HUES48 (cell line): Measurements from ENCODE around the gene ALDH1L1.

Source experiments
- H3K27ac ChIP-seq: one replicate; pipeline ENCODE4 v1.7.0; 2013; ENCODE audit warnings: low read depth, low read length, inconsistent platforms
- H3K27me3 ChIP-seq: 2 replicates; pipeline ENCODE4 v1.6.1; 2013; ENCODE audit warnings: mild to moderate bottlenecking, low read length; ENCODE audit not compliant: control insufficient read depth, insufficient read depth
- H3K36me3 ChIP-seq: 2 replicates; pipeline ENCODE4 v1.6.1; 2013; ENCODE audit warnings: low read length; ENCODE audit not compliant: control insufficient read depth, insufficient read depth
- H3K4me1 ChIP-seq: 2 replicates; pipeline ENCODE4 v1.6.1; 2013; ENCODE audit warnings: mild to moderate bottlenecking, low read length; ENCODE audit not compliant: control insufficient read depth, insufficient read depth
- H3K4me3 ChIP-seq: 2 replicates; pipeline ENCODE4 v1.5.1; 2013; ENCODE audit warnings: mild to moderate bottlenecking, low read depth, low read length
- H3K9ac ChIP-seq: 2 replicates; pipeline ENCODE4 v1.6.1; 2013; ENCODE audit warnings: mild to moderate bottlenecking, low read depth, low read length, moderate library complexity
- H3K9me3 ChIP-seq: 2 replicates; pipeline ENCODE4 v1.6.1; 2013; ENCODE audit warnings: low read length; ENCODE audit not compliant: control insufficient read depth, insufficient read depth

Gene ALDH1L1

DNA sequence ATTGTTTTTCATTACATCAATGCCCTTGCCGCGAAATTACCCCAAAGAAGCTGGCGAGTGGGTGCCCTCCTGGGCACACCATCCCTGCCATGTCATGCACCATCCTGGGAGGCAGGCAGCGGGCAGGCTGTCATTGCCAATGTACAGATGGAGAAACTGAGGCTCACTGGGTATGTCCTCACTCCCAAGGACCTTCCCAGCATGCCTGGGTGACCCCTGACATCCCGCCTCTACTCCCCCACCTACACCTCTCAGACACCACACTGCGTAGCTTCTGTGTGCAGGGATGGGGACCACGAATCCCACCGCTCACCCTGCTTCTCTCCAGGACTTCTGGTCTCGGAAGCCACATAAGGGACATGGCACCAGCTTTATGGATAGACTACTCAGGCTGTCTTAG is 55.5 kb downstream of the ALDH1L1 start:
- H3K9ac ChIP-seq, result no peak overlapping the region
- H3K4me3 ChIP-seq, result no peak overlapping the region
- peaks cover 11% of the 10 kb centered on the region for H3K4me1 ChIP-seq
- no peak overlapping the region for H3K27ac ChIP-seq
- H3K9me3 ChIP-seq, result no peaks in the 10 kb centered on the region
- no peaks in the 10 kb centered on the region for H3K36me3 ChIP-seq
- H3K27me3 ChIP-seq, result no peaks in the 10 kb centered on the region

DNA sequence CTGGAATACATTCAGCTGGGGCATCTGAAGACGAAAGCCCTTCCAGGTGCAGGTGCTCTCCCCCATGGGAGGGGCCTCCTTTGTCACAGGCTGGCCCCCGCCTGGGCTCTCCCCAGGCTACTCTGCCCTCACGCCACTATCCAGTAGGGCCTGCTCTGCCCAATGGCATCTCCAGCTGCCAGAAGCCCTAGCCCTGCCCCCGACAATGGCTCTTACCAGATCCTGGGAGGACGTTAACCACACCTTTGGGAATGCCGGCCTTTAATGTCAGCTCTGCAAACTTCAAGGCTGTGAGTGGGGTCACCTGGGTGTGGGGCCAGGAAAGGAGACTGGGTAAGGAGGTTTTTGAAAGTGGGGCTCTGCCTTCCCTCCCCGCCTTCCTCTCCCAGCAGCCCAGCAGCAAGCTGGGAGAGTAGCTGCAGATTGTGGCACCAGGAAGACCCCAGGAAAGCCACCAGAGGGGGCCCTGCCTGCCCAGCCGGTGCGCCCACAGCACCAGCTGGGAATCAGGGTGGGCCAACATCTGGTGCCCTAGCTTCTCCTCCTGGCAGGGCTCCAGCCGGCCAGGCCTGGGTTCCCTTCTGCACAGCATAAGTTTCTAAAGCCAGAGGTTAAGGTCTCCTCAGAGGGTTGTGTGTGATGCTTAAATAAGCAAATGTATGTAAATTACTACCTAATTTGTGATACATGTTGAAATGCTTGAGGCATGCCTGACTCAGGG is 56.1 kb downstream of the ALDH1L1 start:
- no peak overlapping the region for H3K27ac ChIP-seq
- H3K9ac ChIP-seq, result no peak overlapping the region
- no peak overlapping the region; the same call in 1 of the 2 replicates for H3K4me3 ChIP-seq
- H3K4me1 ChIP-seq, result peaks cover 11% of the 10 kb centered on the region
- no peaks in the 10 kb centered on the region for H3K9me3 ChIP-seq
- H3K36me3 ChIP-seq, result no peaks in the 10 kb centered on the region
- H3K27me3 ChIP-seq, result no peaks in the 10 kb centered on the region

DNA sequence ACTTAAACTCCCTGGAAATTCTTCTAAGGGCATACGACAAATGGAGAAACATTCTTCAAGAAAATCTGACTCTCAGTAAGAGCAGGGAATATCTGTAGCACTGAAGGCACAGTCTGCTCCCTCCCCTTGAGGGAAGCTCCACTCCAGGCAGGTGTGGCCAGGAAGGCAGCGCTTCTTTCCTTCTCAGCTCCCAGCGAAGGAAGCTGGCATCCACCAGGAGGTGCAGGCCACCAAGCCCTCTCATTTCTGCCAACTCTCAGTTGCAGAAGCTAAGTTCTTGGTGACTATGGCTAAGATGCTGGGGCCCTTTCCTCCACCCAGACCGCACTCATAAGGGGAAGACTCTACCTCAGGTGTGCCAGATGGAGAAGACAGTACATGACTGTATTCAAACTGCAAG is 58.8 kb downstream of the ALDH1L1 start:
- Histone ChIP-seq H3K36me3 (no peaks in the 10 kb centered on the region), H3K4me1 (peaks cover 11% of the 10 kb centered on the region), H3K9ac (no peak overlapping the region), H3K27me3 (no peaks in the 10 kb centered on the region), H3K9me3 (no peaks in the 10 kb centered on the region), H3K27ac (no peak overlapping the region), H3K4me3 (no peak overlapping the region)

DNA sequence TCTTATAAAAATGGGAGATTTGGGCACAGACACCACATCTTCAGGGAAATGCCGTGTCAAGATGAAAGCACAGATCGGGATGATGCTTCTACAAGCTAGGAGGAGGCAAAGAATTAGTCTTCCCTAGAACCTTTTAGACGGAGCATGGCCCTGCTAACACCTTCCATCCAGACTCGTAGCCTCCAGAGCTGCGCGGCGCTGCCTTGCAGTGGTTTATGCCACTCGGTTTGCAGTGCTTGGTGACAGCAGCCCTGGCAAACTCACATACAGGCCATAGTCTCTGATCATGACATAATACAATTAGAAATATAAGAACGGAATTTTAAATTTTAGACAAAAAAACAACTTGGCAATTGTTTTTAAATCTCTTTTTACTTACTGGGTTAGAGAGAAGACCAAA is 59.3 kb downstream of the ALDH1L1 start:
- H3K36me3 ChIP-seq, result no peaks in the 10 kb centered on the region
- no peak overlapping the region for H3K9ac ChIP-seq
- no peak overlapping the region for H3K27ac ChIP-seq
- H3K4me1 ChIP-seq, result peaks cover 11% of the 10 kb centered on the region
- H3K27me3 ChIP-seq, result no peaks in the 10 kb centered on the region
- H3K4me3 ChIP-seq, result no peak overlapping the region
- H3K9me3 ChIP-seq, result no peaks in the 10 kb centered on the region

DNA sequence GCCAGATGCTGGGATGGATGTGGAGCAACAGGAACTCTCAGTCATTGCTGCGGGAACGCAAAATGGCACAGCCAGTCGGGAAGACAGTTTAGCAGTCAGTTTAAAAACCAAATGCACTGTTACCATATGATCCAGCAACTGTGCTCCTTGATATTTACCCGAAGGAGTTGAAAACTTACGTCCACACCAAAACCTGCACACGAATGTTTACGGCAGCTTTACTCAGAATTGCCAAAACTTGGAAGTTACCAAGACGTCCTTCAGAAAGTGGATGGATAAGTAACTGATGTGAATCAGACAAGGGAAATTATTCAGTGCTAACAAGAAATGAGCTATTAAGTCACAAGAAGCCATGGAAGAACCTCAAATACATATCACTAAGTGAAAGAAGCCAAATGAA is 60.4 kb downstream of the ALDH1L1 start:
- Histone ChIP-seq H3K4me3 (no peak overlapping the region), H3K9me3 (no peaks in the 10 kb centered on the region), H3K27me3 (no peaks in the 10 kb centered on the region), H3K36me3 (no peaks in the 10 kb centered on the region), H3K9ac (no peak overlapping the region), H3K27ac (no peak overlapping the region), H3K4me1 (peaks cover 11% of the 10 kb centered on the region)

DNA sequence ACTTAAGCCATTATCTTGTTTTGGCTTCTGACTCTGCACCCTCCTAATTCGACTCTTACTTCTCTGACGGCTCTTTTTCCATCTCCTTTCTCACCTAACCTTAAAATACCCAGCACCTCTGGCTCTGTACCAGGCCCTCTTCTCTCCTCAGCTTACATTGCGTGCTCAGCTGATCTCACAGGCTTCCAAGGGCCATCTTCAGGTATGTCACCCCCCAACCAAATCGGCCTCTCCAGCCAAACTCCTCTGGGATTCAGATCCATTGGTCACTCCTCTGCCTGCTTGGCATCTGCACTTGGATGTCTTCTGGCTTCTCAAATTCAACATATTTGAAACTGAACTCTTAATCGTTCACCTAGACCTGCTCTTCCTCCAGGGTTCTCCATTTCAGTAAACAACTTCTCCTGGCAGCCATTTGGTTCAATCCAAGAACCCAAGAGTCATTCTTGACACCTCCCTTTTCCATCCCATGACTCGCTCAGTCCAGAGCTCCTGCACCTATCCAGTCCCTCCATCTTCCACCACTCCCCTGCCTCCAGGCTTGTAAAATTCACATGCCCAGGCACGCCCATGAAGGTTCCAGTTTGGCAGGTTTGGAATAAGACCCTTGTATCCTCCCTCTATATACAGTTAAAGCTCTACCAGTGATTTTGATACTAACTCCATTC is 61.2 kb downstream of the ALDH1L1 start:
- no peaks in the 10 kb centered on the region for H3K27me3 ChIP-seq
- H3K36me3 ChIP-seq, result no peaks in the 10 kb centered on the region

DNA sequence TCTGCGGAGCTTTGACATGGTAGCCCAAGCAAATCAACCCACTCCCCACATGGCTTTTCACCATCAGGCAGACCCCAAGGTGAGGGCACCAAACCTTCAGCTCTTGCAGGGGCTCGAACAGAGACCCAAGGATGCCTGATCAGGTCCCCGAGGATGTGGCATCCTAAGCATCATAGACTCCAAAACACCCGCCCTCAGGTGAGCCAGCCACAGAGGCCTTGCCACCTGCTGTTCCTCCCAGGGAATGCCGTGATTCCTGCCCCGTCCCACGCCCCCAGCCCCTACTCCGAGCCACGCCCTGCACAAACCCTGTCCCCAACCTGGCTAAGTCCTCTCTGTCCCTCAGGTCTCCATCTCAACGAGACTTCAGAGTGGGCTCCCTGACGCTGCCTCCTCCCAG is 61.8 kb downstream of the ALDH1L1 start:
- Histone ChIP-seq H3K4me1 (peaks cover 2% of the 10 kb centered on the region; the same call in 1 of the 2 replicates), H3K9me3 (no peaks in the 10 kb centered on the region), H3K27ac (no peak overlapping the region), H3K27me3 (no peaks in the 10 kb centered on the region), H3K36me3 (no peaks in the 10 kb centered on the region), H3K4me3 (no peak overlapping the region), H3K9ac (no peak overlapping the region)

More for the DNA sequence above, 61.2 kb downstream of the ALDH1L1 start:
- Histone ChIP-seq H3K4me3 (no peak overlapping the region), H3K4me1 (peaks cover 8% of the 10 kb centered on the region), H3K9ac (no peak overlapping the region), H3K9me3 (no peaks in the 10 kb centered on the region), H3K27ac (no peak overlapping the region)

DNA sequence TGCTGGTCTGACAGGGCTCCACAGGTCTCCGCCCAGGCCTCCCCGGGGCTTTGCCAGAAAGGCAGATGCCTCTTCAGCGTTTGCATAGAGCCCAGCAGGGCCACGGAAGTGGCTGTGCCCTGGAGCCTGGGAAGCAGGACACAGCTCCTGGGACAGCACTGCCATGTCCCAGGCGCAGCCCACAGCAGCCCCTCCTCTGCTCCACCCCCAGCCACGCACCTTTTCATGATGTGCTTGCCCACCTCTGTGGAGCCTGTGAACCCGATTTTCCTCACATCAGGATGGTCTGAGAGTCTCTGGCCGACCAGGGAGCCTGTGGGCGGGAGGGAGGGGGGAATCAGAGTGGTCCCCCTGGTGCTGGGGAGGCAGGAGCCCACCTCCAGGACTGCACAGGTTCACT is 62.6 kb downstream of the ALDH1L1 start:
- no peaks in the 10 kb centered on the region for H3K36me3 ChIP-seq
- no peak overlapping the region for H3K4me3 ChIP-seq
- no peaks in the 10 kb centered on the region for H3K4me1 ChIP-seq
- no peak overlapping the region for H3K27ac ChIP-seq
- no peaks in the 10 kb centered on the region for H3K9me3 ChIP-seq
- no peaks in the 10 kb centered on the region for H3K27me3 ChIP-seq
- H3K9ac ChIP-seq, result no peak overlapping the region

DNA sequence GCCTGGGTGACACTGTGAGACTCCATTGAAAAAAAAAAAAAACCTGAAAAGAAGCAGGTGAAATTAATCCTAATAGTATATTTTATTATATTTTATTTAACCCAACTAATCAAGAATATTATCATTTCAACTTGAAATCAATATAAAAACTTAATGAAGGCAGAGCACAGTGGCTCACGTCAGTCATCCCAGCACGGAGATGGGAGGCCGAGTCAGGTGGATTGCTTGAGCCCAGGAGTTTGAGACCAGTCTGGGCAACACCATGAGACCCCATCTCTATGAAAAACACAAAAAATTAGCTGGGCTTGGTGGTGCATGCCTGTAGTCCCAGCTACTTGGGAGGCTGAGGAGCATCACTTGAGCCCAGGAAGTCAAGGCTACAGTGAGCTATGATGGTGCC is 63.2 kb downstream of the ALDH1L1 start:
- H3K4me1 ChIP-seq, result no peaks in the 10 kb centered on the region
- H3K9me3 ChIP-seq, result no peaks in the 10 kb centered on the region
- H3K9ac ChIP-seq, result no peak overlapping the region
- no peak overlapping the region for H3K4me3 ChIP-seq
- H3K27ac ChIP-seq, result no peak overlapping the region
- no peaks in the 10 kb centered on the region for H3K36me3 ChIP-seq
- H3K27me3 ChIP-seq, result no peaks in the 10 kb centered on the region

DNA sequence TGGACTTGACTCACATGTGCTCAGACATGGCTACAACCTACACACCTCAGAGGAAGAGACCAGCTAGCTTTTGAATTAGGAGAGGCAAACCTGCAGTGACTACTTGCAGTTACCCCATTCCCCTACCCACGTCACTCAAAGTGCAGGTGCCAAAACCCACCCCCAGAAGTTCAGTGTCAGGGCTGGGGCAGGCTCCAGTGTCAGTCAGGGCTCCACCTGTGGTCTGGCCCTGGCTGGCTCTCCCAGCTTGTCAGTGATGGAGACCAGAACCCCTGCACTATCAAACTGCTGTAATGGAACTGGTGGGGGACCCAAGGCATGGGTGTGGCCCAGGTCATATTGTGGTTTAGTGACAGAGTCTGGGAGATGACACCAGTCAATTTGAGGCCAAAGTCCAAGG is 63.9 kb downstream of the ALDH1L1 start:
- Histone ChIP-seq H3K9me3 (no peaks in the 10 kb centered on the region), H3K27me3 (no peaks in the 10 kb centered on the region), H3K4me1 (no peaks in the 10 kb centered on the region), H3K36me3 (no peaks in the 10 kb centered on the region), H3K9ac (no peak overlapping the region), H3K27ac (no peak overlapping the region), H3K4me3 (no peak overlapping the region)
